Mesenchymal stem cell (in vitro differentiated cells and primary cell): ENCODE data around the gene ZNF280B.
A peak's percentile ranks its signal among the peaks of the same experiment; 100 is the strongest.
"Not testable (repeated sequence)": the region's sequence is repeated elsewhere in the genome, so short reads cannot be mapped to it uniquely, and the experiment has no call there.

Experiments used
- DNase-seq: peaks from one replicate; pipeline ENCODE4 v3.0.0-alpha.2; 2013
- H2AFZ ChIP-seq: one replicate; pipeline ENCODE4 v1.6.1; 2013; ENCODE audit warnings: low read depth, mild to moderate bottlenecking, control low read depth, inconsistent platforms, low read length, moderate library complexity
- H2AK5ac ChIP-seq: 2 replicates; pipeline ENCODE4 v1.6.1; 2013; ENCODE audit warnings: low read length, moderate library complexity, mild to moderate bottlenecking, inconsistent platforms; ENCODE audit not compliant: severe bottlenecking
- H2BK120ac ChIP-seq: one replicate; pipeline ENCODE4 v1.6.1; 2013; ENCODE audit warnings: low read depth, mild to moderate bottlenecking, inconsistent platforms, low read length, moderate library complexity
- H2BK12ac ChIP-seq, 2 experiments: one replicate each; pipeline ENCODE4 v1.6.1; 2013; ENCODE audit warnings: inconsistent platforms in 2 of 2, low read length in 2 of 2, mild to moderate bottlenecking in 2 of 2, moderate library complexity in 2 of 2, control low read depth in 1 of 2
- H2BK15ac ChIP-seq: one replicate; pipeline ENCODE4 v1.6.1; 2013; ENCODE audit warnings: mild to moderate bottlenecking, low read depth, inconsistent platforms; ENCODE audit not compliant: poor library complexity, severe bottlenecking
- H2BK5ac ChIP-seq: 2 replicates; pipeline ENCODE4 v1.6.1; 2013; ENCODE audit warnings: low read depth, mild to moderate bottlenecking, low read length, control low read depth, inconsistent platforms; ENCODE audit not compliant: poor library complexity, severe bottlenecking
- H3K14ac ChIP-seq, 2 experiments: one replicate each; pipeline ENCODE4 v1.6.1; 2013; ENCODE audit warnings: inconsistent platforms in 2 of 2, low read length in 2 of 2, control low read depth in 1 of 2, mild to moderate bottlenecking in 1 of 2, moderate library complexity in 1 of 2
- H3K18ac ChIP-seq, 2 experiments: one replicate each; pipeline ENCODE4 v1.6.1; 2013; ENCODE audit warnings: inconsistent platforms in 2 of 2, low read length in 2 of 2, control low read depth in 1 of 2, low read depth in 1 of 2, mild to moderate bottlenecking in 1 of 2
- H3K23ac ChIP-seq, 2 experiments: one replicate each; pipeline ENCODE4 v1.6.1; 2013; ENCODE audit warnings: inconsistent platforms in 2 of 2, low read length in 2 of 2, mild to moderate bottlenecking in 2 of 2, moderate library complexity in 2 of 2, control low read depth in 1 of 2
- H3K27ac ChIP-seq: 2 replicates; pipeline ENCODE4 v1.5.1; 2013; ENCODE audit warnings: mild to moderate bottlenecking, moderate library complexity, low read length, control low read depth, inconsistent platforms; ENCODE audit not compliant: poor library complexity, severe bottlenecking
- H3K27me3 ChIP-seq, 2 experiments: 2 replicates each; pipeline versions ENCODE4 v1.6.1 to v1.7.0; 2013; ENCODE audit warnings: low read length in 2 of 2, mild to moderate bottlenecking in 2 of 2, moderate library complexity in 2 of 2, control low read depth in 1 of 2, inconsistent platforms in 1 of 2; ENCODE audit not compliant: control insufficient read depth in 1 of 2, insufficient read depth in 1 of 2
- H3K36me3 ChIP-seq, 2 experiments: 2 replicates each; pipeline versions ENCODE4 v1.6.1 to v1.7.0; 2013; ENCODE audit warnings: low read length in 2 of 2, control low read depth in 1 of 2, inconsistent platforms in 1 of 2, low read depth in 1 of 2, mild to moderate bottlenecking in 1 of 2; ENCODE audit not compliant: insufficient read depth in 2 of 2, control insufficient read depth in 1 of 2
- H3K4ac ChIP-seq, 2 experiments: one replicate each; pipeline ENCODE4 v1.6.1; 2013; ENCODE audit warnings: inconsistent platforms in 2 of 2, low read length in 2 of 2, mild to moderate bottlenecking in 2 of 2, moderate library complexity in 2 of 2, control low read depth in 1 of 2, low read depth in 1 of 2
- H3K4me1 ChIP-seq: 2 replicates; pipeline ENCODE4 v1.6.1; 2013; ENCODE audit warnings: low read depth, low read length, control low read depth; ENCODE audit not compliant: control insufficient read depth, insufficient read depth
- H3K4me2 ChIP-seq: 2 replicates; pipeline ENCODE4 v1.6.1; 2013; ENCODE audit warnings: low read length, mild to moderate bottlenecking, inconsistent platforms; ENCODE audit not compliant: poor library complexity, severe bottlenecking
- H3K4me3 ChIP-seq, 2 experiments: 2 replicates each; pipeline versions ENCODE4 v1.5.1 to v1.7.0; 2013; ENCODE audit warnings: low read length in 2 of 2, mild to moderate bottlenecking in 2 of 2, control low read depth in 1 of 2, low read depth in 1 of 2; ENCODE audit not compliant: insufficient read depth in 1 of 2
- H3K79me1 ChIP-seq: replicated peaks from 2 replicates; pipeline ENCODE4 v1.6.1; 2013; ENCODE audit warnings: mild to moderate bottlenecking, control low read depth, low read length, inconsistent platforms; ENCODE audit not compliant: poor library complexity, severe bottlenecking
- H3K9ac ChIP-seq: 2 replicates; pipeline ENCODE4 v1.7.0; 2013; ENCODE audit warnings: mild to moderate bottlenecking, low read length, moderate library complexity
- H3K9me3 ChIP-seq: 2 replicates; pipeline ENCODE4 v1.7.0; 2013; ENCODE audit warnings: mild to moderate bottlenecking, low read length; ENCODE audit not compliant: control insufficient read depth
- H4K8ac ChIP-seq: one replicate; pipeline ENCODE4 v1.6.1; 2013; ENCODE audit warnings: inconsistent platforms, mild to moderate bottlenecking, low read length, moderate library complexity
- H4K91ac ChIP-seq: one replicate; pipeline ENCODE4 v1.6.1; 2013; ENCODE audit warnings: mild to moderate bottlenecking, low read length, inconsistent platforms
- WGBS: methylation state at CpG from one replicate; pipeline ENCODE4 v1.1.7; 2013; ENCODE audit warnings: mixed read lengths; 5-methylcytosine and 5-hydroxymethylcytosine counted together

ZNF280B gene

GRCh38 chr22:22507743-22508273 lies 734 bp downstream of the ZNF280B start:
- Histone ChIP-seq H4K8ac (no peak overlapping the region), H4K91ac (no peak overlapping the region), H2AFZ (peak overlapping the region; percentile 98), H2AK5ac (no peak overlapping the region), H3K14ac (no peak overlapping the region), H3K27me3 (peaks cover 0 to 11% of the 10 kb centered on the region in 2 experiments), H3K4me3 (peak overlapping the region; percentile 72 to 80), H3K4me1 (peaks cover 2% of the 10 kb centered on the region), H3K18ac (peak overlapping the region in 1 of 2 experiments; percentile 21), H3K27ac (no peak overlapping the region), H2BK15ac (no peak overlapping the region), H2BK5ac (no peak overlapping the region), H2BK12ac (no peak overlapping the region), H3K79me1 (peaks cover 2% of the 10 kb centered on the region), H3K23ac (no peak overlapping the region), H3K36me3 (no peaks in the 10 kb centered on the region), H3K9me3 (peaks cover 35% of the 10 kb centered on the region), H2BK120ac (no peak overlapping the region), H3K9ac (peak overlapping the region; percentile 79), H3K4me2 (peak overlapping the region; percentile 71), H3K4ac (no peak overlapping the region)
- DNase-seq: no peak
- WGBS: 30% methylated on average over 13 of the region's 13 CpGs

DNA sequence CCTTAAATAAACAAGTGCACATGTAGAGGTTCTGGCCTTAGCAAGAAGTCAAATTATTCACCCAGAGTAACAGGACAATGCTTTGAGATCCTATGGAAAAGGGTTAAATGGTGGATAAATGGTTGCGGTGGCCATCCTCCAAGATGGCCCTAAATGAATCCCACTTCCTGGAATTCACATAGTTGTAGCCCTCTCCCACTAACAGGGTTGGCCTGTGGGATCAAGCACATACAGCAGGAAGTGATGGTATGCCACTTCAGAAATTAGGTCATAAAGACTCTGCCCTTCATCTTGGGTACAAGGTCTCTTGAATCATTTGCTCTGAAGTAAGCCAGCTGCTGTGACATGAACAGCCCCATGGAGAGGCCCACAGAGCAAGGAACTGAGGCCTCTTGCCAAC lies 1.8 kb downstream of the ZNF280B start:
- no peaks in the 10 kb centered on the region for H3K36me3 ChIP-seq
- WGBS: 90% methylated on average over 1 of the region's 1 CpG
- H2BK120ac ChIP-seq: no peak overlapping the region
- H3K9me3 ChIP-seq: peaks cover 32% of the 10 kb centered on the region
- no peak overlapping the region for H3K14ac ChIP-seq
- H2AFZ ChIP-seq: no peak overlapping the region
- H2AK5ac ChIP-seq: no peak overlapping the region
- no peak overlapping the region for H4K8ac ChIP-seq
- no peak overlapping the region for H4K91ac ChIP-seq
- no peak overlapping the region for H2BK15ac ChIP-seq
- no peak overlapping the region for H3K18ac ChIP-seq
- no peak overlapping the region for H2BK12ac ChIP-seq
- H3K4me3 ChIP-seq: no peak overlapping the region
- H3K4me2 ChIP-seq: no peak overlapping the region
- no peak overlapping the region for H2BK5ac ChIP-seq
- H3K23ac ChIP-seq: no peak overlapping the region
- H3K79me1 ChIP-seq: peaks cover 3% of the 10 kb centered on the region
- H3K27ac ChIP-seq: no peak overlapping the region
- peaks cover 2% of the 10 kb centered on the region for H3K4me1 ChIP-seq
- H3K4ac ChIP-seq: no peak overlapping the region
- H3K9ac ChIP-seq: no peak overlapping the region
- H3K27me3 ChIP-seq: peaks cover 0 to 1% of the 10 kb centered on the region in 2 experiments
- no peak for DNase-seq

GRCh38 chr22:22498267-22498666 lies 10.3 kb downstream of the ZNF280B start:
- Histone ChIP-seq H3K4me3 (no peak overlapping the region), H2BK12ac (no peak overlapping the region), H3K79me1 (peaks cover 2% of the 10 kb centered on the region), H4K91ac (no peak overlapping the region), H2AK5ac (no peak overlapping the region), H3K18ac (no peak overlapping the region), H4K8ac (no peak overlapping the region), H3K4me1 (no peaks in the 10 kb centered on the region), H3K9me3 (no peaks in the 10 kb centered on the region), H2BK5ac (no peak overlapping the region), H3K27me3 (no peaks in the 10 kb centered on the region), H3K36me3 (no peaks in the 10 kb centered on the region), H3K23ac (no peak overlapping the region), H2AFZ (no peak overlapping the region), H2BK15ac (no peak overlapping the region), H3K14ac (no peak overlapping the region), H3K9ac (no peak overlapping the region), H3K4me2 (no peak overlapping the region), H3K4ac (no peak overlapping the region), H2BK120ac (no peak overlapping the region), H3K27ac (no peak overlapping the region)
- 83% methylated on average over 1 of the region's 2 CpGs for WGBS
- DNase-seq: no peak

DNA sequence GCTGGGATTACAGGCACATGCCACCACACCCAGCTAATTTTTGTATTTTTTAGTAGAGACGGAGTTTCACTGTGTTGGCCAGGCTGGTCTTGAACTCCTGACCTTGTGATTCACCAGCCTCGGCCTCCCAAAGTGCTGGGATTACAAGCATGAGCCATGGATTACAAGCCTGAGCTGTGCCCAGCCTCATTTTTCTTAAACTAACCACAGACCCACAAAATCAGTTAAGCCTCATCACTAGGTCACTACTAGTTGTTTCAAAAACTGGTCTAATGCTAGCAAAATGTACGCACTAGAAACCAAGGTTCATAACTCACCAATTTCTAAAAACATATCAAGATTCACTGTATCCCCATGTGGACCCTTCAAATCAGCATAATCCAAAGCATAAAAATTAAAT lies 17.0 kb downstream of the ZNF280B start:
- not testable (repeated sequence) for H2BK5ac ChIP-seq, H2AFZ ChIP-seq, H3K14ac ChIP-seq, H3K9me3 ChIP-seq, H2BK120ac ChIP-seq, H3K36me3 ChIP-seq, H3K4me1 ChIP-seq, H3K27ac ChIP-seq, H3K23ac ChIP-seq, DNase-seq, H2BK15ac ChIP-seq, H3K9ac ChIP-seq, H2BK12ac ChIP-seq, H4K8ac ChIP-seq, H3K4me3 ChIP-seq, H4K91ac ChIP-seq, H2AK5ac ChIP-seq, H3K79me1 ChIP-seq, H3K4ac ChIP-seq, H3K4me2 ChIP-seq, H3K18ac ChIP-seq, H3K27me3 ChIP-seq
- WGBS: 85% methylated on average over 3 of the region's 3 CpGs
